HG03558 (cell line): ENCODE measurements around the gene MED10.

Experiments
- ATAC-seq: cut with Tn5 transposase; IDR thresholded peaks from one replicate; pipeline ENCODE4 v1.9.1; 2021; ENCODE audit warnings: moderate number of reproducible peaks; ENCODE audit not compliant: unreplicated experiment; ENCODE audit errors: extremely low read depth

Gene MED10

DNA sequence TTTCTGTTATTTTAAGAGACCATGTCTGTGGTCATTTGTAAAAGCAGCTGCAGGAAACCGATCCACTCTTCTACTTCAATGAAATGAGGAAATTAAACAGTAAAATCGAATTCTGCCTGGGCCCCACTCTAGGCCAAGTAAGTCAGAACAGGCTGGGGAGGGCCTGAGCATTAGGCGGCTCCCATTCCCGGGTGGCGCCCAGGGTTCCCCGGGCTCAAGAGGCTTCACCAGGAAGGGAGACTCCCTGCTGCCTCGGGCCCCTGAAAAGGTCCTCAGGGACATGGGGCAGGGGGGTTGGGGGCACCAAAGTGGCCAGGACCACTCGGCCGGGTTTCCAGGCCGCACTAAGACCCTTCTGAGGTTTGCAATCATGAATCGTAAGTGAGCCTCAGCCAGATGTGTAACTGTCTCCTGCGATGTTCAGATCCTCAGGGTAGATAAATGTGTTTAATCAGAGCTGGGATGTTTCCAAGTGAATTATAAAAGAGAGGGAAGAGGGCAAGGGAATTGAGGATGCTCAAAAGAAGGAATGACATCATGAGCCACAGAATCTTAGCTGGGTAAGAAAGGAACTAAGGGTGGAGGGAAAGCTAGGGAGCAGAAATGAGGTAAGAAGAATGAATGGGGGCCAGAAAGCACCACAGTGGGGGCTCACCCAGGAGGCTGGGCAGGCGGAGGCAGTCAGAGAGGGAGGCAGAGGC, 24.6 kb downstream of the MED10 start:
- no peak for ATAC-seq

DNA sequence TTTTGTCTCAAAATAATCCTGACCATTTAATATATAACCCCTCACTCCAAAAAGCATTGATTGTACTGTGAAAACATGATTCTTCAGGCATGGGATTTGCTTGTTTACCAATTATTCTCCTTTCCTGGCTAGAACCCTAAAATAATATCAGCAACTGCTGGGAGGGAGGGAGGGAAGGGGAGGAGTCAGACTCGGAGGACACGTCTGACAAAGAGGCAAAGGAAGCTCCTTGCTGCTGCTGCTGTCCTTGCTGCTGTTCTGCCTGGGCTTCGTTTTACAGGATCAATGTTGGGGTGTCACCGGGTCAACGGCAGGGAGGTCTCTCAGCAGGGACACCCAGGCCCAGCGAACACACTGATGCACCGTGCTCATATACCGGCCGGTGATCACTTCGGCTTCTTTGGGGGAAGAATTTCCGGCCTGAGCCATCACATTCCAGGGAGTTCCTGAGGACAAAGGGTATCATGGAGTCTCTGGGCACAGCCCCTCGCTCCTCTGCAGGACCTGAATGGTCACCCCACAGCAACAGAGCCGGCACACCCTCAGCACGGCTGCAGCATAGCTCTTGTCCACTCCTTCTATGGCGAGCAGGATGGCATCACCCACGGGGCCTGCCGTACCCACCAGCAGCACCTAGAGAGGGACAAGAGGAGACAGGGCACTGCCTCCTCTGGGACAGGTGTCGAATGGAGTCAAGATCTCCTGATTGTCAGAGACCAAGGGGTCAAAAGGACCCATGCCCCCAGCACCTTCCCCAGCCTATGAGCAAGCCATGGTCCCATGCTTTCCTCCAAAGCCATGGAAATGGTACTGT, 27.9 kb downstream of the MED10 start:
- no peak for ATAC-seq

DNA sequence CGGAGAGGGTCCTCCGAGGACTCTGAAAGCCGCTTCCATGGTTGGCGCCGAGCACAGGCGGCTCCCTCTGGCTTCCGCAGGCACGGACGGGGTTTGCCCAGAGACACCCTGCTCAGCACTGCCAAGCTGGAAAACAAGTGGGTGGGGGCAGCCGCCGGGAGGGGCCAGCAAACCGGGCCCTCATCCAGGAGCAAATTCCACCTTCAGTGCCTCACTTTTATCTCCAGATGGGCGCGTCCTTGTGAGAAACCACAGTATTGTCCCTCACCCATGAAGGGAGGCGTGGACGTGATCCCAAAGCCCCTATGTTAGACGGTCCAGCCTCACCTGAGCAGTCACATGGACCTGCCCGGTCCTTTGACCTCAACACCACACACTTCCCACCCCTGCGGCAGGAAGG, 29.0 kb downstream of the MED10 start:
- ATAC-seq, result no peak

DNA sequence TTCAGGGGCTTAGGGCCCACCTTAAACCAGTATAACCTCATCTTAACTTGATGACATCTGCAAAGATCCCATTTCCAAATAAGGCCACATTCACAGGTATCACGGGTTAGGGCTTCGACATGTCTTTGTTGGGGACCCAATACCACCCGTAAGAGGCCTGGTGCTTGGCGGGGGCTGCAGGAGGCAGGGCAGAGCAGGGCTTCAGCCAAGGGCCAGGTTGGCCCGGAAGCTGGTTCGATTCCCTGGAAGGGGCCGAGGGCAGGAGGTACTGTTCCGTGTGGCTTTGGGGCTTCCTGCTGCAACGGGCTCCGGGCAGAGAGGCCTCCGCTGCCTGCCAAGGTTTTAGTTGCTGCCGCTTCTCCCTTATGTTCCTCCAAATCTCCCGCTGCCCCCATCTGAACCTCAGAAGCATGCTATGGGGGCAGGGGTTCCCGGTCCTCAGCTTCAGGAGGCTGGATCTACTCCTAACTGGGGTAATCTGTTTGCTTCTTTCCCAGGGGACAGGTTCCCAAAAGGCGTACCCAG, 29.8 kb downstream of the MED10 start:
- no peak for ATAC-seq

DNA sequence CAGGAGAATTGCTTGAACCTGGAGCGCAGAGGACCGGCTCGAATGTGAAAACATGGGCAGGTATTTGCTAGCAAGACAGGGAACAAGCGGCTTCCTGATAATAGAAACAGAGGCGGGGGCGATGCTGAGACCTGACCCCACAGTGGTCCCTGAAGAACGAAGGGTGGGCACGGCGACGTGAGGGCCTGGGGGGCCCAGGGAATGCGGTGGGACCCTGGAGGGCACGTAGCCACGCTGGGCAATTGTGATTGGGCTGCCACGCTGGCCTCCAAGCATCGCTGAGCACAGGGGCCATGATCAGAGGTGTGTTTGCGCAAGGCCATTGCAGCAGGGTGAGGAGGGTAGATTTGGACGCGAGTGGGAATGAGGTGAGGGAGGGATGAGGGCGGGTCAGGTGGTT, 30.7 kb downstream of the MED10 start:
- ATAC-seq, result no peak

DNA sequence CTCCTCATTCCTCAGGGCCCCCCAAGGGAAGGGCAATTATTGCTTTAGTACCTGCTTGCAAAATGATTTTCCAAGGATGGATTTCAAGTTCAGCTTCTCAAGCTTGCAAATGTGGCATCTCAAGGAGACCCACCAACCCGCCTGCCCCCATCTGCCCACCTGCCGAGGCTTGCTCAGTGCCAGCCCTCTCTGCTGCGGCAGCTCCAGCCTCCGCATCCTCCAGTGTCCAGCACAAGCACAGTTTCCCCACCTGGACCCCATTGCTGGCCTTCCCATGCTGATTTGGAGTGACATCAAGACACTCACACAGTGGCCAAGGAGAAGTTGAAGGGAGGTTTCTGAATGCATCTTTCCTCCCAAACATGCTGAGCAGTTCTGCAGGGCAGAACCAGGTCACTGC, 31.2 kb downstream of the MED10 start:
- ATAC-seq, result no peak

DNA sequence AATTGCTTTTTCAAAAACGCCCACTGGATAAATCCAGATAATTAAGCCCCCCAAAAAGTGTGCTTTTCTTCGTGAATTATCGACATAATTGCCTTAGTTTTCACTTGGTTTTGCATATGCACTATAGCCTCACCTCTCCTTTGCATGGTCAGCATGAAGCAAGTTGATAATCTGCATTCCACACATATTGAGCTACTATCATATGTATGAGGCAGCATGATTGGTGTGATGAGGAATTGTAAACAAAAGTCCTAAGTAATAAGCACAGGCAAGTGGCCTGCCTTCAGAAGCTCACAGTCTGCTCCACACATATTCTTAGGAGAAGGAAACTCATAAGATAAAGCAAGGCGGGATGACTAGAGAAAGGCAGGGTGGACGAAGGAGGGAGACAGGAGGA, 33.8 kb downstream of the MED10 start:
- no peak for ATAC-seq

DNA sequence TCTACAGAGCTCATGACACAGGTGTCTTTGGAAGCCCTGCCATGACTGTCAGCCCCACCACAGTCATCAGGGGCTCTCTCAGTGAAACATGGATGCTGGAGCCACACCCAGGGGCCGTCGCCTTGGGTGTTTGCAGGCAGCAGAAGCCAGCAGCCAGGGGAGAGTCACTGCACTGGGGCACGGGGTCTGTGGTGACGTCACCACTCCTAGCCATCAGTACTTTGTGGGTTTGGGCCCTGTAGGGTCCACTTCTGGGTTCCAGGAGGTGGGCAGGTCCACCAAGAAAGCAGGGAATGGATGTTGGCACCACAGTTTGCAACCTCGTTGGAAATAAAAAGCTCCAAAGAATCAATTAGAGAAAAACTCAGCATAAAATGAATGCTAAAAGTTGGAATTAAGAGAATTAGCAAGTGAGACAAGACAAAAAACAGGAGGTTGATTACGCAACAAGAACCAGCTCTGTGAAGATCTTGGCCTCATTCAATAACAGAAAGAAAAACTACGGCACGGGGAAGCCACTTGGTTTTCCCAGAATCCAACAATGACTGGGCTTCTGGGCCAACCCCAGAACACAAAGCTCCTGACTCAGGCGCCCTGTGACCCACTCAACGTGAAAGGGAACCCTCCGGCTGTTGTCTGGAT, 34.3 kb downstream of the MED10 start:
- ATAC-seq, result no peak

DNA sequence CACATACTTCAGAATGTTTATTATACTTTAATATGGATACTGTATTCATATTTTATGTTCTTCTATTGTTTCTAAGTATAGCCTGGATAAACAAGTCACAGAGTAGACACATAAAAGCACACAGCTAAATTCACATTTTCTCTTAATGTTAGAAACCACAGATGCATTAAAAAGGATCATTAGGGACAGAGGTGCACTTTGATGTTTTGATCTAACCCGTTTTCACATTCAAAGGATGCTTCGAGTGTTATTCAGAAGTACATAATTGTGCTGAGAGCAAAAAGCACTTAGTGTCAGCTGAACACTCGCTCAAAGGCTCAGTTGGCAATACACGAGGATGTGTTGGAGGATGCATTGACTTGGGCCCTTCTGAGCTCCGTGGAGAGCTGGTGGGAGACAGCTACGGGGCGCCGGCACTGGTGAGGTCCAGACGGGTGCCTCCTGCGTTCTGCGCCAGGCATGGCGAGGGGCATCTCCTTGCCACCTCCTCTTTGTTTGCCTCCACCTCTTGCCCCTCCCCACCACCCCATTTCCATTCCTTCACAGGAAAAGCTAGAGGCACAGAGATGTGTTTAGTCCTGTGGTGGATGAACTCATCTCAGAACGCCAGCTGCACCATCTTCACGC, 35.5 kb downstream of the MED10 start:
- ATAC-seq, result no peak

DNA sequence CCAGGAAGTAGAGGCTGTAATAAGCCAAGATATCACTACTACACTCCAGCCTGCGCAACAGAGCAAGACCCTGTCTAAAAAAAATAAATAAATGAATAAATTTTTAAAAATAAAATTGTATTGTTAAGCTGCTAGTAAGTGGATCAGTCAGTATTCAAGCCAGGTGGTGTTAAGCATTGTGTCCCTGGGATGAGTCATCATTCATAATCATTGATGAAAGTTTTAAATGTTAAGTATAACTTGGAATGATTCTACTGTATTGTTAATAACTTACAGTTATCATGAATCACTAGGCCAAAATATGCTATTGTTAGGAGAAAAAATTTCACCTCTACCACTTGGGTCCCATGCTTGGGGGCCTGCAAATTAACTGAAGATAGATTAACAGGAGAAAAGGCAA, 38.2 kb downstream of the MED10 start:
- ATAC-seq, result no peak

DNA sequence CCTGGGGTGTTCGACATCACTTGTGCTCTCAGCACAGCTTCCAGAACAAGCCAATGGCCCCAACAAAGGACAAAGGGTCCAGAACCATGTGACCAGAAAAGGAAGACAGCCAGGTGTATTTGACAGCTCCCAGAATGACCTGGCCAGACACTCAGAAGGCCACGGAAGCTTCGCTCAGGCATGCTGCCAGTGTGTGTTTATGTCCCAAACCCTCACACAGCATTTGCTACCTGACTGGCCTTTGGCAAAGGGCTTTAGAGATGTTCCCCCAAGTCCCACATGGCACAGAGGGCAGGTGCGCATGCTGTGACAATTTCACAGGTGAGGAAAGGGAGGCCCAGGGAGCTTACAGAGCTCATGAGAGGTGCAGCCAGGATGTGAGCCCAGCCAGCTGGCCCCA, 39.5 kb downstream of the MED10 start:
- no peak for ATAC-seq

DNA sequence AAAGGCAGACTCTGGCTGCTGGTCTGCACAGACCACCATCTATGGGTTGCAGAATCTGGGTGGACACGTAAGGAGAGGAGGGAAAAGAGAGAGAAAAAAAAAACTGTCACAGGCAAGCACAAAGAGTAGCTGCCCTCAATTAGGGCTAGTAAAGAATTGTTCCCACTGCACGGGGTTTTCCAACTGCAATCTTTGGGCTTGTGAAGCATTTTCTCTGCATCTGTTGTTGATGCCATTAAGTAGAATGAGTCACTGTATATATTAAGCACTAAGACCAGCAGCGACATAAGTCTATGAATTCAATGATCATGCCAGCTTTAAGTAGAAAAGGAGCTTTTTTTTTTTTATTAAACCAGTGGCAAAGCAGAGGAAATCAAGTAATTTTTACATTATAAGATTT, 40.2 kb downstream of the MED10 start:
- ATAC-seq, result no peak

DNA sequence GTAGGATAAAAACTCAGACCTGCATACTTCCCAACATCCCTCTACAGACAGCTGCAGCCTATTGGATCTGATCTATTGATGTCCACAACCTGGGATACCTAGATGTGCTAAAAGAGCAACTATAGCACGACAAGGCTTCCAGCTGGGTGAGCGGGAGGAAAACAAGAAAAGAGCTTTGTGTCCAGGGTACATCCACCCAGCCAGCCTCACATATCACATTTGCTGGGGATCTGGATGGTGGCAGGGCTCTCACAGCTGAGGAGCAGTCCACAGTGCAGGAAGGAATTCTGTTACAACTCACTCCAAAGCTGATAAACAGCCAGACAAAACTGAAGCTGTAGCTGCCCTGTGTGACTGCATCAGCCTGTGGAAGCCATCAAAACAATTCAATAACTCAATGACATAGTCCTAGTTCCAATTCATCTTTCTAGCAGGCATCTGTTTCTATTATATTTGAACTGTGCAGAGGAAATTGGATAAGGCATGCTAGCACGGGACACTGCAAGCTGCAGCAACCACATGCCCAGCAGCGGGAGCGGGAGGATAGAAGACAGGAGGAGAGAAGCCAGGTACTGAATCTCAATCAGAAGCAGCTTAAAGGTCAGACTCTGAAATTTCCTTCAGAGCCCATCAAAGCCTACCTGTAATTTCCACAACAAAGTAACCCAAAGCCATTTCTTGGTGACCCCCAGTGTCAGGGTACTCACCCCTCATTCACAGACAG, 45.0 kb downstream of the MED10 start:
- ATAC-seq, result no peak

DNA sequence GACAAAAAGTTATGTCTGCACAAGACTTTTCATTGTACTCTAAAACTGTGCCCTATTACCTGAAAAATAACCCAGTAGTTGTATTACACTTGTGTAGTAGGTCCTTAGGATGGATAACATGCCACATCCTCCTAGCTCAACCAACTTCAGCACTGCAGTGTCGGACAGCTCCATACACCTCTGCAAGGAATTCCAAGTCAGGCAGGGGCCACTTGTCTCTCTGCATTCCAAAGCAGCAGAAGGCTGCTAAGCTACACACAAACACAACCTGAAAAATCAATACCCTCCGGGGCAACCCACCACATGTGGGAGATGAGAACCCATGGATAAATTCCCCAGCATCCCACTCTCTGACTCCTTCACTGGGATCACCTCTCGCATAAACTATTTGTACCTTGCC, 50.2 kb downstream of the MED10 start:
- ATAC-seq, result no peak

DNA sequence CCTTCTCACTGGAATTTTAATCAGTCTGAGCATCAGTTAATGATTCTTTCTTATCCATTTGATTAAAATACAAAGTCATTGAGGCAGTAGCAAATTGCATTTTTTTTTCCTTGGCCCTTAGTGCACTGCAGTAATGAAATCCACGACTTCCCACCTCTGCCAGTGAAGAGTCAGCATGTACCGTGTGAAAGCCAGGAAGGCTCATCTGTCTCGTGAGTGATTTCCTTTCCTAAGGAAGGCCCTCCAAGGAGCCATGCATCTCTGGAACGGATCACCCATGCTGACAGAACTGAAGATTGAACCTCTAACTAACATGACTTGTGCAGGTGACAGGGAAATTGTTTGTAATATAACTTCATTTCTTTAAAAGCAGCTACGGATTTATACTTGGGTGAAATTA, 51.6 kb downstream of the MED10 start:
- ATAC-seq, result no peak

DNA sequence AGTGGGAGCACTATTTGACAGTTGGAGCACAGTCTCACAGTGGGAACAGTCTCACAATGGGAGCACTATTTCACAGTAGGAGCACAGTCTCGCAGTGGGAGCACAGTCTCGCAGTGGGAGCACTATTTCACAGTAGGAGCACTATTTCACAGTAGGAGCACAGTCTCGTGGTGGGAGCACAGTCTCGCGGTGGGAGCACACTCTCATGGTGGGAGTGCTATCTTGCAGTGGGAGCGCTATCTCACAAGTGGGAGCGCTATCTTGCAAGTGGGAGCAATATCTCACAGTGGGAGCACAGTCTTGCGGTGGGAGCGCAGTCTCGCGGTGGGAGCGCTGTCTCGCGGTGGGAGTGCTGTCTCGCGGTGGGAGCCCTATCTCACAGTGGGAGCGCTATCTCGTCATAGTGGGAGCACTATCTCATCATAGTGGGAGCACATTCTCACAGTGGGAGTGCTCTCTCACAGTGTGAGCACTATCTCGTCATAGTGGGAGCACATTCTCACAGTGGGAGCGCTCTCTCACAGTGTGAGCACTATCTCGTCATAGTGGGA, 56.1 kb downstream of the MED10 start:
- no peak for ATAC-seq
